Stimulated activated CD8-positive, alpha-beta memory T cell treated with anti-CD3 and anti-CD28 coated beads, Interleukin-7, amount 100 ng/mL, for 48 hours (primary cell): ENCODE results near the gene REXO5.
"Not testable (repeated sequence)": the region's sequence is repeated elsewhere in the genome, so short reads cannot be mapped to it uniquely, and the experiment has no call there.

Experiments used
- DNase-seq, 2 donors: peaks; one replicate each; pipeline ENCODE4 v3.0.0-alpha.2; 2020; ENCODE audit warnings: low read depth in 1 of 2; ENCODE audit errors: extremely low read depth in 1 of 2

Gene REXO5

GRCh38 chr16:20806168-20807050, at the start of gene REXO5, which contains the start of gene ERI2:
REXO5 (plus strand) TSS chr16:20806527; CDS start chr16:20806954, 427 bp downstream.
ERI2 (minus strand) TSS chr16:20806472; CDS start chr16:20806430, 42 bp downstream.
- DNase-seq = peak; percentile 59 to 75

GRCh38 chr16:20760346-20760745, 46.0 kb upstream of the REXO5 start:
- no peak for DNase-seq

- no peak for DNase-seq
Observed at GRCh38 chr16:20761175-20761574, 45.2 kb upstream of the REXO5 start.

GRCh38 chr16:20762404-20763123, 43.8 kb upstream of the REXO5 start:
- DNase-seq = no peak

- DNase-seq = peak; percentile 25 to 37
Observed at GRCh38 chr16:20763461-20764232, 42.7 kb upstream of the REXO5 start, which contains the start of gene ACSM3. ACSM3 (plus strand) TSS chr16:20764014; CDS start chr16:20770035, 6,021 bp downstream.

GRCh38 chr16:20764448-20764847, 41.9 kb upstream of the REXO5 start:
- not testable (repeated sequence) for DNase-seq

- DNase-seq = no peak
Observed at GRCh38 chr16:20765732-20766131, 40.6 kb upstream of the REXO5 start.

GRCh38 chr16:20766294-20766693, 40.0 kb upstream of the REXO5 start:
- no peak for DNase-seq

GRCh38 chr16:20767577-20767976, 38.8 kb upstream of the REXO5 start:
- DNase-seq = no peak

- no peak for DNase-seq
Observed at GRCh38 chr16:20768121-20768520, 38.2 kb upstream of the REXO5 start.

GRCh38 chr16:20768818-20769217, 37.5 kb upstream of the REXO5 start:
- no peak for DNase-seq

GRCh38 chr16:20773679-20774078, 32.6 kb upstream of the REXO5 start:
- no peak for DNase-seq

GRCh38 chr16:20774703-20775362, 31.5 kb upstream of the REXO5 start:
- DNase-seq = peak; percentile 20 to 45

- DNase-seq = no peak
Observed at GRCh38 chr16:20781697-20782096, 24.6 kb upstream of the REXO5 start.

- no peak for DNase-seq
Observed at GRCh38 chr16:20782470-20782869, 23.9 kb upstream of the REXO5 start.

- no peak for DNase-seq
Observed at GRCh38 chr16:20784204-20784603, 22.1 kb upstream of the REXO5 start.

- DNase-seq = no peak
Observed at GRCh38 chr16:20789130-20789529, 17.2 kb upstream of the REXO5 start.

GRCh38 chr16:20791923-20792612, 14.3 kb upstream of the REXO5 start:
- DNase-seq = no peak

GRCh38 chr16:20798364-20798763, 8.0 kb upstream of the REXO5 start:
- no peak for DNase-seq

- no peak for DNase-seq
Observed at GRCh38 chr16:20799599-20799998, 6.7 kb upstream of the REXO5 start.
